Measurements from ENCODE around the gene HPCAL1. TPM values are rescaled to one million over a fixed set of nuclear protein-coding genes. Genes with fewer than 3 reads are reported as not detected.

Gene HPCAL1
- total and polyA plus RNA-seq, 5 experiments from 2014 or later: 71.5 to 122 (median 86.2) TPM

DNA sequence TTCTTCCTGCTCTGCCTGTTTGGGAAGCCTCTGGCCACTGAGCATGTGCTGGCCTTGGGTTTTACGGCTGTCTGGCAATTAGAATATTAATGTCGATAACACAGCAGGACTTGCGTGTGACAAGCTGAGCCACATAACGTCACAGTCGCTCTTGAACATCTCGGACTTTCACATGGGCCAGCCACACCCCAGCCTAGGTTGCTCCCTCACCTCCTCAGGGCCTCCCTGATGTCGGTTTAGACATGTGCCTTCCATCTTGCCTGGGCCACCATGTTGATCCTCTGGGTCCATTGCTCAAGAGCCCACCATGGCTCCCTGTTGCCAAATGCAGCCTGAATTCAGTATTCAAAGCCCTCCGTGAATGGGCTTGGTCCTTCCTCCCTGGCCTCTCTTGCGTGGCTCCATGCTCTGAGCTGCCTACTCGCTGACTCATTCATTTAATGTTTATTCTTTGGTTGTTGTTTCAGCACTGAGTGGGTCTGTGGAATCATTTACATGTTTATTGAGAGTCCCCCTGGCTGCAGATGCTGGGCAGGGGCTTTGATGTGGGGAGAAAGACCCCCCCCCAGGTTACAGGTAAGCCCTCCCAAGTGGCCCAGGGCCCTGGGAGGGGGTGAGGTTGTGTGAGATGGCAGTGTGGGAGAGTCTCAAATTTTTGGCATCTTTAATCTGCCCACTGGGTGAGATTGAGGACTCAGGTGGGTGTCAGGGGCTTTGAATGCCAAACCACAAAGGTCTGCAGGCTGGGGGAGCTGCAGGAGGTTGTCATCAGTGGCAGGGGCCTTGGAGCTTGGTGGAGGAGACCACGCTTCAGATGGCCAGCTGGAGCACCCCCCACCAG is 83.4 kb downstream of the HPCAL1 start:
- Mint-ChIP-seq H3K36me3 (peaks cover 0 to 9% (median 2%) of the 10 kb centered on the region in 3 donors), H3K9me3 (no peaks in the 10 kb centered on the region), H3K27me3 (no peaks in the 10 kb centered on the region), H3K4me3 (peak overlapping the region in 9 of 10 donors; percentile 3 to 78 (median 61)), H3K27ac (peak overlapping the region; percentile 65 to 94 (median 85)), H3K4me1 (peaks cover 53 to 90% (median 89%) of the 10 kb centered on the region in 4 donors)
- ATAC-seq (no peak), DNase-seq (no peak)
- POLR2A ChIA-PET: interaction anchor here (0.9 to 1.2 kb wide), 2 partner anchors 22 to 55 kb away, joined by 3 read pairs; no protein-coding TSS in a partner anchor

DNA sequence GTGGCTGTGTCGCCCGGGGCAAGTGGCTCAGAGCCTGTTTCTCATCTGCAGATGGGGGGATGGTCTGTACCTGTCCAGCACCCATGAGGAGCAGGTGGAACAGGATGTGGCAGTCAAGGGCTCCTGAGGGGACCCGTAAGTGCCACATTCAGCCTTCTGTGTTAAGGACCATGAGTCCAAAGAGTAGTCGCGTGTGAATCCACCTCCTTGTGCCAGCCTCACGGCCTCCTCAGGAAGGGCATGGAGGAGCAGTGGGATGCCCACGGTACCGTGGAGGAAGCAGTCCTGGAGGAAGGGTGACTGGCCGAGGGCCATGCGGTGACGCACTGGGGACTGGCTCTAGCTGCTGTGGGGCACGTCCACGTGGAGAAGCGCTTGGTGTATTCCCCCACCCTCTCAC is 84.3 kb downstream of the HPCAL1 start:
- DNase-seq: no peak
- Mint-ChIP-seq H3K9me3 (no peaks in the 10 kb centered on the region), H3K27ac (peak overlapping the region; percentile 40 to 91 (median 80))

DNA sequence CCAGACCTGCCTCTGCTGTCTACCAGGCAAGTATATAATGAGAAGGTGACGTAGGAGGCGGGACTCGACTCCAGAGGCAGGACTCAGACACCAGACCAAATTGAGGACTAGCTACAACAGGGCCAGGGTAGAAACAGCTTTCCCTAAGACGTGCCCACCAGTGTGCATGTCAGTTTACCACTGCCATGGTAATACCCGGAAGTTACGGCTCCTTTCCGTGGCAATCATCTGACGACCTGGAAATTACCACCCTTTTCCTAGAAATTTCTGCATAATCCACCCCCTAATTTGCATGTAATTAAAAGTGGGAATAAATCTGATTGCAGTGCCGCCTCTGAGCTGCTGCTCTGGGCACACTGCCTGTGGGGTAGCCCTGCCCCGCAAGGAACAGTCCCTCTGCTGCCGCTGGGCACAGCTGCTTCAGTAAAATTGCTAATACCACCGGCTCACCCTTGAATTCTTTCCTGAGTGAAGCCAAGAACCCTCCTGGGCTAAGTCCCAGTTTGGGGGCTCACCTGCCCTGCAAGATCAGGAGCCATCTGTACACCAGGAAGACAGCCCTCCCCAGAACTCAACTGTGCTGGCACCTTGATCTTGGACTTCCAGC is 86.4 kb downstream of the HPCAL1 start:
- no peaks in the 10 kb centered on the region for H3K27me3 Mint-ChIP-seq
- H3K4me1 Mint-ChIP-seq: peaks cover 44 to 88% (median 82%) of the 10 kb centered on the region in 4 donors
- peaks cover 0 to 9% (median 2%) of the 10 kb centered on the region in 3 donors for H3K36me3 Mint-ChIP-seq
- DNase-seq (no peak), ATAC-seq (no peak)
- H3K9me3 Mint-ChIP-seq: no peaks in the 10 kb centered on the region
- POLR2A ChIA-PET: interaction anchor here (0.6 to 1.5 kb wide), 2 partner anchors 85 to 1585 kb away, joined by 5 to 6 read pairs; no protein-coding TSS in a partner anchor
- H3K4me3 Mint-ChIP-seq: peak overlapping the region in 1 of 10 donors; percentile 22
- peak overlapping the region; percentile 13 to 93 (median 80) for H3K27ac Mint-ChIP-seq

More for the DNA sequence above, 84.3 kb downstream of the HPCAL1 start:
- Mint-ChIP-seq H3K27me3 (no peaks in the 10 kb centered on the region), H3K4me1 (peaks cover 51 to 90% (median 88%) of the 10 kb centered on the region in 4 donors), H3K4me3 (peak overlapping the region in 5 of 10 donors; percentile 1 to 61 (median 50)), H3K36me3 (peaks cover 0 to 9% (median 2%) of the 10 kb centered on the region in 3 donors)
- POLR2A ChIA-PET: interaction anchor here (0.6 to 0.9 kb wide), 2 partner anchors 56 to 111 kb away, joined by 3 read pairs; no protein-coding TSS in a partner anchor
- no peak for ATAC-seq

DNA sequence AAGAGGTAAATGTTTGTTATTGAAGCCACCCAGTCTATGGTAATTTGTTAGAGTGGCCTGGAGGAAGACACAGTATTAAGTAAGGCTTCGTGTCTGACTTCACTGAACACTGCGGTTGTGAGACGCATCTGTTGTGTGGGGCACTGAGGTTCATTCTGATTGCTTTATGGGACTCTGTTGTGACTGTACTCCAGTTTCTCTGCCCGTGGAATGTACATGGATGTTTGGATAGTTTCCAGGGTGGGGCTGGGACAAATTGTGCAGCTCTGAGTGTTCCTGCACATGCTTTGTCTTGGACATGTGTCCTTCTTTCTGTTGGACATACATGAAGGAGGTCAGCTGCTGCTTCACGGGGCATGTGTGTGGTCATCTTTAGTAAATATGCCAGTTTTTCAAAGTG is 86.9 kb downstream of the HPCAL1 start:
- Mint-ChIP-seq H3K36me3 (peaks cover 0 to 13% (median 2%) of the 10 kb centered on the region in 3 donors), H3K27ac (peak overlapping the region in 9 of 10 donors; percentile 54 to 93 (median 76)), H3K4me1 (peaks cover 44 to 88% (median 81%) of the 10 kb centered on the region in 4 donors), H3K9me3 (no peaks in the 10 kb centered on the region), H3K4me3 (peak overlapping the region in 1 of 10 donors; percentile 22), H3K27me3 (no peaks in the 10 kb centered on the region)
- DNase-seq (no peak), ATAC-seq (no peak)
- POLR2A ChIA-PET: interaction anchor here (1.5 kb wide), 1 partner anchor 86 kb away, joined by 6 read pairs; no protein-coding TSS in a partner anchor

DNA sequence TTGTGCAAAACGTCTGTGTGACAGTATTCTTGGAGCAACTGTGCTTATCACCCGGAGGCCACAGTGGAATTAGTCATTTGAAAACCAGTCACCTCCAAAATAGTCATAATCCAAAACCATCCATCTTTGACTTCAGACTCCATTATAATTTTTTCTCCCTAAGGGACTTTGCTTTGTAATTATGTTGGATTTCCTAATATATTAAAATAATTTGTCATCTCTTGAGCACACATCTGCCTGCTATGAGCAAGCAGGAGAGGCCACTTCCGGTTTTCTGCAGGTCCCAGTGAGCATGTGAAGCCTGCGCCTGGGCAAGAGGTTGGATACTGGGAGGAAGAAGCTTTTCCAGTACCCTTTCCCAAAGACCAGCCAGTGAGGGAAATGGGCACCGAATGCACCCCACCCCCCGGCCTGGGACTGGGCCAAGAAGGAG is 87.7 kb downstream of the HPCAL1 start:
- Mint-ChIP-seq H3K27ac (peak overlapping the region in 5 of 10 donors; percentile 21 to 93 (median 79)), H3K4me1 (peaks cover 43 to 85% (median 78%) of the 10 kb centered on the region in 4 donors), H3K36me3 (peaks cover 0 to 13% (median 2%) of the 10 kb centered on the region in 3 donors), H3K9me3 (no peaks in the 10 kb centered on the region), H3K27me3 (no peaks in the 10 kb centered on the region), H3K4me3 (no peak overlapping the region)
- POLR2A ChIA-PET: interaction anchor here (0.6 kb wide), 1 partner anchor 8 kb away, joined by 3 read pairs; no protein-coding TSS in a partner anchor
- DNase-seq: no peak
- ATAC-seq: no peak

DNA sequence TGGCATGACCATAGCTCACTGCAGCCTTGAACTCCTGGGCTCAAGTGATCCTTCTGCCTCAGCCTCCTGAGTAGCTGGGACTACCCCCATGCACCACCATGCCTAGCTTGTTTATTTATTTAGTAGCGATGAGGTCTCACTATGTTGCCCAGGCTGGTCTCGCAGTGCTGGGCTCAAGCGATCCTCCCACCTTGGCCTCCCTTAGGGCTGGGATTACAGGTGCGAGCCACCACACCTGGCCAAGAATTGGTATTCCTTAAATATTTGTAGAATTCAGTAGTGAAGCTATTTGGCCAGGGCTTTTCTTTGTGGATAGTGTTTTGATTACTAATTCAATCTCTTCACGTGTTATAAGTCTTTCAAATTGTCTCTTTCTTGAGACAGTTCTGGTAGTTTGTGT is 89.4 kb downstream of the HPCAL1 start:
- DNase-seq (no peak), ATAC-seq (no peak)
- Mint-ChIP-seq H3K36me3 (peaks cover 0 to 19% (median 2%) of the 10 kb centered on the region in 3 donors), H3K4me1 (peaks cover 43 to 80% (median 70%) of the 10 kb centered on the region in 4 donors), H3K9me3 (no peaks in the 10 kb centered on the region), H3K4me3 (no peak overlapping the region), H3K27me3 (no peaks in the 10 kb centered on the region), H3K27ac (peak overlapping the region; percentile 27 to 89 (median 65))
- POLR2A ChIA-PET: interaction anchor here (0.7 to 1.2 kb wide), 4 partner anchors 11 to 90 kb away, joined by 3 to 4 read pairs (median 4); no protein-coding TSS in a partner anchor

DNA sequence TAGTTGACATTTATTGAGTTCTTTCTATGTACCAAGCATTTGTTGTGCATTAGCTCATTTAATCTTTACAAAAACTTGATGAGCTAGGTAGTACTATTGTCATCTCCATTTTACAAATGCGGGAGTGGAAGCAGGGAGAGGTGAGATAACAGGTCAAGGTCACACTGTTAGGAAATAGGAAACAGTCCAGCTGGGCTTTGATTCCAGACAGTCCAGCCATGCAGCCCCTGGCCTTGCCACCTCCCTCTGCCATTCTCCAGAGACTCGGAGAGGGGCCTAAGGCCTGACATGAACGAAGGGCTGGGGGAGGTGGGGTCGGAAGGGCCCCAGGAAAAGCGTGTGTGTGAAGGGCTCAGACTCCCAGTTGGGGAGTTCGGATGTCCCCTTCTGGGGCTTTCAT is 89.8 kb downstream of the HPCAL1 start:
- H3K27ac Mint-ChIP-seq: peak overlapping the region in 9 of 10 donors; percentile 27 to 89 (median 57)
- H3K4me3 Mint-ChIP-seq: no peak overlapping the region
- no peaks in the 10 kb centered on the region for H3K27me3 Mint-ChIP-seq
- H3K36me3 Mint-ChIP-seq: peaks cover 0 to 19% (median under 1%) of the 10 kb centered on the region in 3 donors
- no peaks in the 10 kb centered on the region for H3K9me3 Mint-ChIP-seq
- ATAC-seq (no peak), DNase-seq (no peak)
- POLR2A ChIA-PET: interaction anchor here (0.6 to 1.2 kb wide), 6 partner anchors 11 to 91 kb away, joined by 3 to 4 read pairs (median 3); no protein-coding TSS in a partner anchor
- H3K4me1 Mint-ChIP-seq: peaks cover 41 to 79% (median 66%) of the 10 kb centered on the region in 4 donors

DNA sequence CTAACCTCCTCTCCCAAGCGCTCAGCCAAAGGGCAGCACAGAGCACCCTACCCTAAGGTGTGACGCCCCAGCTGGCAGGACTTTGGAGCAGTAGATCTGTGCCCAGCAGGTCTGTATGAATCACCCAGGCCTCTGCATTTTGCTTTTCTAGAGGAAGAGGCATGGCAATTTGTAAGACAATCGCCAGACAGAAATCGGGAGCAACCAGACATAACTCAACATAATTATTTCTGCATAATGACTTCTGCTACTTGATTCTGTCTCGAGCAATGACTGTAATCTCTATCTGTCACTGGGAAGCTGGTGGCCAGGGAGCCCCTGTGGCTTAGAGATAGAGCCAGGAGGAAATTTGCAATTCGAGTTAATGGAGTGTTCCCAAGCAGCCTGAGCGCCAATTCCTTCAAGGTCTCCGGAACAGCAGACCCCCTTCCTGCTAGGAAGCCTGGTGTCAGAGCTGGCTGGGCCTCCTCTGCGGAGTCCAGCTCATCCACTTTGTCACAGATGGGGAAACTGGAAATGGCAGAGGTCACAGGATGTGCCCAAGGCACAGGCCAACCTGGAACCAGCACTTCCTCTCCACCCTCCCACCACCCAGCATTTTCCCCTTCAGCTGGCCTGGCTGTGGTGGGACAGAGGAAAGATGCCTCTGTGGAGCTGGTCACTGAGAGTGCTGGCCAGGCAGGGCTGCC is 90.4 kb downstream of the HPCAL1 start:
- no peaks in the 10 kb centered on the region for H3K9me3 Mint-ChIP-seq
- no peaks in the 10 kb centered on the region for H3K27me3 Mint-ChIP-seq
- POLR2A ChIA-PET: interaction anchor here (0.6 to 1.2 kb wide), 4 partner anchors 13 to 91 kb away, joined by 3 to 4 read pairs (median 3); no protein-coding TSS in a partner anchor
- DNase-seq (no peak), ATAC-seq (no peak)
- H3K4me1 Mint-ChIP-seq: peaks cover 41 to 81% (median 66%) of the 10 kb centered on the region in 4 donors
- H3K4me3 Mint-ChIP-seq: no peak overlapping the region
- H3K27ac Mint-ChIP-seq: peak overlapping the region in 8 of 10 donors; percentile 15 to 77 (median 48)
- H3K36me3 Mint-ChIP-seq: peaks cover 0 to 23% (median 0%) of the 10 kb centered on the region in 3 donors

DNA sequence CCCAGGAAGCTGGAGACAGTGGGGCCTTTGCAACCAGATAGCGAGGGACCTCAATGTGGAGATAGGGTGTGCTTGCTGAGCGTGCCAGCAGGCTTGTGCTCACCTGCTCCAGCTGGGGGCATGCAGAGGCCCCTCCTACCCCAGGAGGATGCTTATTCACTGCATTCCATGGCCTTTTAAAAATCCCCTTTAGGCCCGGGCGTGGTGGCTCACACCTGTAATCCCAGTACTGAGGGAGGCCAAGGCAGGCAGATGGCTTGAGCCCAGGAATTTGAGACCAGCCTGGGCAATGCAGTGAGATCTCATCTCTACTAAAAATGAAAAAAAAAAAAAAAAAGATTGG is 90.9 kb downstream of the HPCAL1 start:
- Mint-ChIP-seq H3K27ac (peak overlapping the region in 7 of 10 donors; percentile 33 to 89 (median 83)), H3K4me3 (no peak overlapping the region), H3K36me3 (peaks cover 0 to 24% (median under 1%) of the 10 kb centered on the region in 3 donors), H3K9me3 (no peaks in the 10 kb centered on the region), H3K27me3 (no peaks in the 10 kb centered on the region), H3K4me1 (peaks cover 38 to 78% (median 63%) of the 10 kb centered on the region in 4 donors)
- POLR2A ChIA-PET: interaction anchor here (0.8 to 0.9 kb wide), 2 partner anchors 14 to 16 kb away, joined by 3 to 9 read pairs; no protein-coding TSS in a partner anchor
- no peak for ATAC-seq
- no peak for DNase-seq

DNA sequence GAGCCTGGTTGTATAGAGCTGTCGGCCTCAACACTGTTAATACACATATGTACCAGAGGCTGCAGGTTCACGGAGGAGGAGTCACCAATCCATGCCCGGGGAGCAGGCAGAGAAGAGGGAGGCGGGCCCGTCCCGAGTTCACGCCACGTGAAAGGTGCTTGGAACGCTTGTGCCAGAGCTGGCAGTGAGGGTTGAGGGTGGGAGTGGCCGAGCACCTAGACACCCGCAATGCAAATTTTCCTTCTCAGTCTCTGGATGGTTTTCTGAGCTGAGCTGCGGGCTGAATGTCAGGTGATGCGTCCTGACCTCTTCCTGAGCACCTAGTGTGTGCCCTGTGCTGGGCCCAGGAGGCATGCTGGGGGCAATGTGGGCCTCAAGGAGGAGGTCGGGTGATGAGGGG is 93.2 kb downstream of the HPCAL1 start:
- Mint-ChIP-seq H3K27me3 (no peaks in the 10 kb centered on the region), H3K4me3 (no peak overlapping the region), H3K27ac (peak overlapping the region; percentile 16 to 88 (median 64)), H3K4me1 (peaks cover 35 to 72% (median 60%) of the 10 kb centered on the region in 4 donors), H3K36me3 (peaks cover 4 to 33% (median 7%) of the 10 kb centered on the region in 3 donors), H3K9me3 (peaks cover 0 to 3% (median 0%) of the 10 kb centered on the region in 9 donors)
- POLR2A ChIA-PET: no interaction called here
- no peak for ATAC-seq
- DNase-seq: no peak

DNA sequence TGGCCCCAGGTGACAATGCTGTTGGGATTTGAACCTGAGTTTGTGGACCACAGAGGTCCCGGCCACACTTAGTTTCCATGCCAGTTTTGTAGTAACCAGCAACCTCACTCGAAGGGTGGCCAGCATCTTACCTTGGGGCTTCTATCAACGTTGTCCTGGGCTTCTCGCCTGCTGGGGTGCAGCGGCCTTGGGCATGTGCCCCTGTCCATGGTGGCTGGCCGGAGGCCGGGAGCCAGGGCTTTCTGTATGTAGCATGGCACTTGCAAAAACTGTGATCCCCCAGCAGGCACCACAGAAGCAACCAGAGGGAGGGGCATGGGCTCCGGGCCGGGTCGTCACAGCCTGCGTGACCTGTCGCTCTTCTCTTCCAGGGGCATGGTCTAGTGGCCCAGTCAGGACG is 93.8 kb downstream of the HPCAL1 start:
- DNase-seq: no peak
- ATAC-seq: no peak
- Mint-ChIP-seq H3K27ac (peak overlapping the region in 9 of 10 donors; percentile 9 to 88 (median 34)), H3K36me3 (peaks cover 4 to 38% (median 7%) of the 10 kb centered on the region in 3 donors), H3K9me3 (peaks cover 0 to 4% (median 0%) of the 10 kb centered on the region in 9 donors), H3K4me1 (peaks cover 37 to 72% (median 61%) of the 10 kb centered on the region in 4 donors), H3K4me3 (no peak overlapping the region), H3K27me3 (no peaks in the 10 kb centered on the region)
- POLR2A ChIA-PET: no interaction called here
